ENCODE measurements around the gene OR5AR1.

DNA sequence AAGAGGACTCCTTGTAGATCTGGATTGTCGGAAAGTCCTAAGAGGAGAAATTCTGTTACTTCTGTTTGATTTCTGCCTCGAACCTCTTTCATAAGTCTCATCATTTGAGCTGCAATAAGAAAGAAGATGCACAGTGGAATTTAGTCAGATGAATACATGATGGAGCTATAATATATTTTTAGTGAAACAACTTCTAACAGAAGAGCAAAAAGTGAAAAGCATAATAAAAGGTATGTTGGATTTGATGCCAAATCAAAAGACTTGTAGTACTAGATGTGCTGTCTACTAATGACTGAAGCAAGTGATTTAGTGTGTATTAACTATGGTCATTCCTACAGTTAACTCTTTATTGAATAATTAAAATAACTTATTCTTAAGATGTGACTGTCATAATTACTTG lies 21.1 kb upstream of the OR5AR1 start, which contains the start of gene OR5AP2:
- TF ChIP-seq GATA3 (IDR thresholded peaks at IDR 0.05; ENCODE audit: low read depth, low read length) (no peak), GATA2 (IDR thresholded peaks at IDR 0.05; ENCODE audit: low read depth, low read length) (no peak)
